Ishikawa (cell line): Measurements from ENCODE around the gene MYO7A.

Experiments
- CEBPB ChIP-seq: IDR thresholded peaks from 2 replicates; pipeline ENCODE4 v1.6.1; 2012
- CREB1 ChIP-seq: IDR thresholded peaks from 2 replicates; pipeline ENCODE4 v1.6.1; 2012; ENCODE audit warnings: low read depth
- EGR1 ChIP-seq: IDR thresholded peaks from 2 replicates; pipeline ENCODE4 v1.6.1; 2012
- EP300 ChIP-seq: IDR thresholded peaks from 2 replicates; pipeline ENCODE4 v1.6.1; 2012; ENCODE audit warnings: borderline replicate concordance
- FOXM1 ChIP-seq: IDR thresholded peaks from 2 replicates; pipeline ENCODE4 v1.6.1; 2012; ENCODE audit warnings: low read depth, borderline replicate concordance
- NFIC ChIP-seq: IDR thresholded peaks from 2 replicates; pipeline ENCODE4 v1.6.1; 2012
- RAD21 ChIP-seq: IDR thresholded peaks from 2 replicates; pipeline ENCODE4 v1.6.1; 2012; ENCODE audit warnings: low read depth
- TAF1 ChIP-seq: IDR thresholded peaks from 2 replicates; pipeline ENCODE4 v1.6.1; 2012; ENCODE audit warnings: low read depth, mild to moderate bottlenecking
- TCF12 ChIP-seq: IDR thresholded peaks from 2 replicates; pipeline ENCODE4 v1.6.1; 2012; ENCODE audit warnings: low read depth
- TEAD4 ChIP-seq: IDR thresholded peaks from 2 replicates; pipeline ENCODE4 v1.6.1; 2012
- YY1 ChIP-seq: IDR thresholded peaks from 2 replicates; pipeline ENCODE4 v1.6.1; 2012; ENCODE audit warnings: low read depth
- ZBTB7A ChIP-seq: IDR thresholded peaks from 2 replicates; pipeline ENCODE4 v1.6.1; 2012; ENCODE audit warnings: low read depth
- TF ChIP-seq, protein P1 (sequence below): IDR thresholded peaks from 2 replicates; pipeline ENCODE4 v1.6.1; 2012
- TF ChIP-seq, protein P2 (sequence below): IDR thresholded peaks from 2 replicates; pipeline ENCODE4 v1.6.1; 2012
- TF ChIP-seq, protein P3 (sequence below): IDR thresholded peaks from 2 replicates; pipeline ENCODE4 v1.6.1; 2012; ENCODE audit warnings: low read depth, mild to moderate bottlenecking

Gene MYO7A

DNA sequence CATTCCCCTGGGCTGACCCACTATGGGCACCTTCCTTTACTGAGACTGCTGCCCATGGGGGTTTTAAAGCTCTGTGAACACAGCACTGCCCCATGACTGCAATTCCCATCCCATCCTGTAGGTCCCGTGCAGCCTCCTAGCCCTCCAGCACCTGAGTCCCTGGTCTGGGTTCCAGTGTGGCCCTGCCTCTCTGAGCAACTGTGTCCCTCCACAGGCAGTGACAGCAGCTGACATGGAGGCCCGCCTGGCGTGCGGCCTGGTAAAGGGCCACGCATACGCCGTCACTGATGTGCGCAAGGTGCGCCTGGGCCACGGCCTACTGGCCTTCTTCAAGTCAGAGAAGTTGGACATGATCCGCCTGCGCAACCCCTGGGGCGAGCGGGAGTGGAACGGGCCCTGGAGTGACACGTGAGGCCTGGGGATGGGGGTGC is 12.8 kb upstream of the MYO7A start:
- TF ChIP-seq NFIC (no peak), YY1 (no peak), EP300 (no peak)
- TF ChIP-seq, protein P1, sequence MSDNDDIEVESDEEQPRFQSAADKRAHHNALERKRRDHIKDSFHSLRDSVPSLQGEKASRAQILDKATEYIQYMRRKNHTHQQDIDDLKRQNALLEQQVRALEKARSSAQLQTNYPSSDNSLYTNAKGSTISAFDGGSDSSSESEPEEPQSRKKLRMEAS, result no peak

DNA sequence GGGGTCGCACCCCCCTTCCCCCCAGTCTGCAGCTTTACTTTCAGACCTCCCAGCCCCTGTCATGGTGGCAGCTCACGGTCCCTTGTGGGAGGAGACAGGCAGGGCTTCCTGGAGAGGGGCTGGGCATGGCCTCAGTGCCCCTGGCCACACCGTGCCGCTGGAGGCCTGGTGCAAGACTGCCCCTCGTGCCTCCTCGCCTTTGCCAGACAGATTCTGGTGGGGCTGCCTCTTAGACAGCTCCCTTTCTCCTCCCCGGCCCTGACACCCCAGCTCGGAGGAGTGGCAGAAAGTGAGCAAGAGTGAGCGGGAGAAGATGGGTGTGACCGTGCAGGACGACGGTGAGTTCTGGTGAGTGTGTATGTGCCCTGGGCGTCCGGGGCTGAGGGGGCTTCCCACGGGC is 12.1 kb upstream of the MYO7A start:
- TF ChIP-seq, protein P2, sequence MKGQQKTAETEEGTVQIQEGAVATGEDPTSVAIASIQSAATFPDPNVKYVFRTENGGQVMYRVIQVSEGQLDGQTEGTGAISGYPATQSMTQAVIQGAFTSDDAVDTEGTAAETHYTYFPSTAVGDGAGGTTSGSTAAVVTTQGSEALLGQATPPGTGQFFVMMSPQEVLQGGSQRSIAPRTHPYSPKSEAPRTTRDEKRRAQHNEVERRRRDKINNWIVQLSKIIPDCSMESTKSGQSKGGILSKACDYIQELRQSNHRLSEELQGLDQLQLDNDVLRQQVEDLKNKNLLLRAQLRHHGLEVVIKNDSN, result no peak
- no peak for TF ChIP-seq NFIC
- TF ChIP-seq EP300, result no peak
- TF ChIP-seq, protein P3, sequence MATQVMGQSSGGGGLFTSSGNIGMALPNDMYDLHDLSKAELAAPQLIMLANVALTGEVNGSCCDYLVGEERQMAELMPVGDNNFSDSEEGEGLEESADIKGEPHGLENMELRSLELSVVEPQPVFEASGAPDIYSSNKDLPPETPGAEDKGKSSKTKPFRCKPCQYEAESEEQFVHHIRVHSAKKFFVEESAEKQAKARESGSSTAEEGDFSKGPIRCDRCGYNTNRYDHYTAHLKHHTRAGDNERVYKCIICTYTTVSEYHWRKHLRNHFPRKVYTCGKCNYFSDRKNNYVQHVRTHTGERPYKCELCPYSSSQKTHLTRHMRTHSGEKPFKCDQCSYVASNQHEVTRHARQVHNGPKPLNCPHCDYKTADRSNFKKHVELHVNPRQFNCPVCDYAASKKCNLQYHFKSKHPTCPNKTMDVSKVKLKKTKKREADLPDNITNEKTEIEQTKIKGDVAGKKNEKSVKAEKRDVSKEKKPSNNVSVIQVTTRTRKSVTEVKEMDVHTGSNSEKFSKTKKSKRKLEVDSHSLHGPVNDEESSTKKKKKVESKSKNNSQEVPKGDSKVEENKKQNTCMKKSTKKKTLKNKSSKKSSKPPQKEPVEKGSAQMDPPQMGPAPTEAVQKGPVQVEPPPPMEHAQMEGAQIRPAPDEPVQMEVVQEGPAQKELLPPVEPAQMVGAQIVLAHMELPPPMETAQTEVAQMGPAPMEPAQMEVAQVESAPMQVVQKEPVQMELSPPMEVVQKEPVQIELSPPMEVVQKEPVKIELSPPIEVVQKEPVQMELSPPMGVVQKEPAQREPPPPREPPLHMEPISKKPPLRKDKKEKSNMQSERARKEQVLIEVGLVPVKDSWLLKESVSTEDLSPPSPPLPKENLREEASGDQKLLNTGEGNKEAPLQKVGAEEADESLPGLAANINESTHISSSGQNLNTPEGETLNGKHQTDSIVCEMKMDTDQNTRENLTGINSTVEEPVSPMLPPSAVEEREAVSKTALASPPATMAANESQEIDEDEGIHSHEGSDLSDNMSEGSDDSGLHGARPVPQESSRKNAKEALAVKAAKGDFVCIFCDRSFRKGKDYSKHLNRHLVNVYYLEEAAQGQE, result no peak
- TF ChIP-seq TAF1, result no peak
- no peak for TF ChIP-seq TCF12
- no peak for TF ChIP-seq CEBPB
- no peak for TF ChIP-seq EGR1
- TF ChIP-seq, protein P1, result no peak
- TF ChIP-seq FOXM1, result no peak

DNA sequence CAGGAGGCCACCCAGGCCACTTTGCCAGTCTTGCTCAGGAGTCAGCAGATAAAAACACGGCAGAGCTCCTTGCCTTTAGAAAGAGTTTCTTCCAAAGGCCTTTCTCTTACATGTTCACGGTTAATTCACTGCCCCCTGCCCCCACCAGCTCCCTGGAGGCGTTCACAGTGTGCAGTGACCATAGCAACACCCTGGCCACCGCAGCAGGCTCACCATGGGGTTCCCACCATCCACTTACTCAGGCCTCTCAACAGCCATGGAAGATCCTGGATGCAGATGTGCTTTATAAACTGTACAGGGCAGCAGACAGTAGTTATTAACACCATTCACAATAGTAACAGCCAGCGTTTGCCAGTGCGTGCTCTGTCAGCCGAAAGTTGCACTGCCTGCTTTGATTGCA is 10.6 kb upstream of the MYO7A start:
- TF ChIP-seq CEBPB, result no peak
- TF ChIP-seq RAD21, result no peak
- TF ChIP-seq EGR1, result no peak
- TF ChIP-seq CREB1, result no peak
- TF ChIP-seq, protein P3, result no peak
- no peak for TF ChIP-seq ZBTB7A
- TF ChIP-seq YY1, result no peak
- no peak for TF ChIP-seq FOXM1
- no peak for TF ChIP-seq TEAD4
- no peak for TF ChIP-seq EP300
- TF ChIP-seq TCF12, result no peak
- no peak for TF ChIP-seq NFIC
- TF ChIP-seq, protein P1, result no peak
- TF ChIP-seq, protein P2, result no peak
- TF ChIP-seq TAF1, result no peak

DNA sequence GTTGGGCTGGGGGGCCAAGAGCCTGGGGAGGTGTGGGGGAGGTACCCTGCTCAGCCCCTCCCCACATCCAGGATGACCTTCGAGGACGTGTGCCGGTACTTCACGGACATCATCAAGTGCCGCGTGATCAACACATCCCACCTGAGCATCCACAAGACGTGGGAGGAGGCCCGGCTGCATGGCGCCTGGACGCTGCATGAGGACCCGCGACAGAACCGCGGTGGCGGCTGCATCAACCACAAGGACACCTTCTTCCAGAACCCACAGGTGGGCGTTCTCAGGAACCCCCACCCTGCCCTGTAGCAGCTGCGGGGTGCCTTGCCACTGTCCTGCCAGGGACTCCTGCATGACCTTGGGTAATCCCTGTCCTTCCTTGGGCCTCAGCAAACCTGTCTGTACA is 10.0 kb upstream of the MYO7A start:
- TF ChIP-seq, protein P1, result no peak
- TF ChIP-seq EP300 (no peak), EGR1 (no peak), RAD21 (no peak), TEAD4 (no peak), CREB1 (no peak), TAF1 (no peak), YY1 (no peak), NFIC (no peak), TCF12 (no peak), ZBTB7A (no peak), CEBPB (no peak), FOXM1 (no peak)
- TF ChIP-seq, protein P3, result no peak
- TF ChIP-seq, protein P2, result no peak
